RWPE2 (cell line): Measurements from ENCODE around the gene PARD6G.

ENCODE experiments used
- ATAC-seq: fragments of 200-7000 bp; cut with Tn5 transposase; 3 replicates; pipeline ENCODE4 v1.9.1; 2021; ENCODE audit warnings: low read depth
- DNase-seq: peaks from one replicate; pipeline ENCODE4 v3.0.0-alpha.2; 2020; ENCODE audit warnings: low spot score
- H3K27ac ChIP-seq: fragments of 450-650 bp; 2 replicates; pipeline ENCODE4 v1.5.1; 2017; ENCODE audit warnings: mild to moderate bottlenecking; ENCODE audit not compliant: poor library complexity, severe bottlenecking
- H3K27me3 ChIP-seq: fragments of 250-450 bp; sonication (Bioruptor Pico); 2 replicates; pipeline ENCODE4 v1.5.1; 2021; ENCODE audit warnings: mild to moderate bottlenecking, moderate library complexity; ENCODE audit not compliant: insufficient read depth, poor library complexity, severe bottlenecking
- H3K36me3 ChIP-seq: fragments of 250-450 bp; sonication (Bioruptor Pico); 2 replicates; pipeline ENCODE4 v1.5.1; 2020; ENCODE audit warnings: low read depth, mild to moderate bottlenecking, moderate library complexity
- H3K4me1 ChIP-seq: fragments of 250-450 bp; sonication (Bioruptor Pico); 2 replicates; pipeline ENCODE4 v1.5.1; 2021; ENCODE audit warnings: mild to moderate bottlenecking, moderate library complexity; ENCODE audit not compliant: insufficient read depth, poor library complexity, severe bottlenecking
- H3K4me3 ChIP-seq: fragments of 250-450 bp; sonication (Bioruptor Pico); 2 replicates; pipeline ENCODE4 v1.5.1; 2021; ENCODE audit warnings: mild to moderate bottlenecking, moderate library complexity; ENCODE audit not compliant: severe bottlenecking
- H3K9me3 ChIP-seq: fragments of 250-450 bp; sonication (Bioruptor Pico); 2 replicates; pipeline ENCODE4 v1.5.1; 2021; ENCODE audit warnings: mild to moderate bottlenecking, moderate library complexity; ENCODE audit not compliant: severe bottlenecking
- CTCF ChIP-seq: fragments of 450-650 bp; IDR thresholded peaks from one replicate; pipeline ENCODE4 v1.5.1; 2017; ENCODE audit warnings: mild to moderate bottlenecking, moderate library complexity; ENCODE audit not compliant: poor library complexity, severe bottlenecking

PARD6G gene

DNA sequence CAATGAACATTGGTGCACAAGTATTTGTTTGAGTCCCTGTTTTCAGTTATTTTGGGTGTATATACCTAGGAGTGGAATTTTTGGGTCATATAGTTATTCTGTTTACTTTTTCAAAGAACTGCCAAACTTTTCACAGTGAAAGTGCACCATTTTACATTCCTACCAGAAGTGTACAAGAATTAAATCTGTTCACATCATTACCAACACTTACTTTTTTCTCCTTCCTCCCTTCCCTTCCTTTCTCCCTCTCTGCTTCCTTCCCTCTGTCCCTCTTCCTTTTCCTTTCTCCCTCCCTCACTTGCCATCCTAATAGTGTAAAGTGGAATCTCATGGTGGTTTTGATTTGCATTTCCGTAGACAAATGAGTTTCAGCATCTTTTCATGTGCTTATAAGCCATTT lies 126.4 kb downstream of the PARD6G start:
- Histone ChIP-seq H3K9me3 (no peaks in the 10 kb centered on the region), H3K4me1 (peaks cover 7% of the 10 kb centered on the region), H3K27ac (no peak overlapping the region), H3K4me3 (no peak overlapping the region), H3K27me3 (no peaks in the 10 kb centered on the region), H3K36me3 (peaks cover 47% of the 10 kb centered on the region)
- ATAC-seq = no peak
- no peak for DNase-seq
- TF ChIP-seq CTCF = no peak

- Histone ChIP-seq H3K4me1 (peaks cover 3% of the 10 kb centered on the region), H3K4me3 (no peak overlapping the region), H3K9me3 (no peaks in the 10 kb centered on the region), H3K27ac (no peak overlapping the region), H3K27me3 (no peaks in the 10 kb centered on the region), H3K36me3 (peaks cover 42% of the 10 kb centered on the region)
- DNase-seq = no peak
- no peak for ATAC-seq
- TF ChIP-seq CTCF = no peak
Observed at GRCh38 chr18:80119111-80119510, 128.2 kb downstream of the PARD6G start.

GRCh38 chr18:80115035-80115434 lies 132.3 kb downstream of the PARD6G start:
- H3K4me3 ChIP-seq = no peak overlapping the region
- ATAC-seq = no peak
- H3K9me3 ChIP-seq = no peaks in the 10 kb centered on the region
- peaks cover 53% of the 10 kb centered on the region for H3K36me3 ChIP-seq
- no peak for TF ChIP-seq CTCF
- H3K27me3 ChIP-seq = no peaks in the 10 kb centered on the region
- no peak overlapping the region for H3K27ac ChIP-seq
- peaks cover 8% of the 10 kb centered on the region for H3K4me1 ChIP-seq
- DNase-seq = no peak

GRCh38 chr18:80112624-80113248 lies 134.6 kb downstream of the PARD6G start:
- Histone ChIP-seq H3K4me1 (peaks cover 8% of the 10 kb centered on the region), H3K27ac (no peak overlapping the region), H3K4me3 (no peak overlapping the region), H3K9me3 (no peaks in the 10 kb centered on the region), H3K27me3 (no peaks in the 10 kb centered on the region), H3K36me3 (peaks cover 31% of the 10 kb centered on the region)
- DNase-seq = no peak
- ATAC-seq = no peak
- no peak for TF ChIP-seq CTCF

DNA sequence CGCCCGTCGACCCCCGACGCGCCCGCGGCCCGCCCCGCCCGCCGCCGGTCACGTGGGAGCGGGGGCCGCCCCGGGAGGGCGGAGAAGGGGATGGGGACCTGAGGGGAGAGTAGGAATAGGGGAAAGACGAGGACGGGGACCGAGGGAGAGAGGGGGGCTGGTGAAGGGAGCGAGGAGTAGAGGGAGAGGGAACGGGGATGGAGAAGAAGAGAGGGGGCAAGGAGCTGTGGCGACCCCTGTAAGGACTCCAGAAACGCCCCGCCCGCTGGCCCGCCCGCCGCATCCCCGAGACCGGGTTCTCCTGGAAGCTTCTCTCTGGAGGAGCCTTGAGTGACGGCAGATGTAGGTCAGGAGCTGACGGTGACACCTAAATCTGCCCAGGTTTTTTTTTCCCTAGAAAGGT lies 137.6 kb downstream of the PARD6G start:
- H3K36me3 ChIP-seq = peaks cover 19% of the 10 kb centered on the region
- H3K27me3 ChIP-seq = no peaks in the 10 kb centered on the region
- H3K27ac ChIP-seq = peak overlapping the region; percentile 78
- H3K9me3 ChIP-seq = no peaks in the 10 kb centered on the region
- peak overlapping the region; percentile 96 for H3K4me3 ChIP-seq
- ATAC-seq = peak; percentile 37; the same call in 2 of the 3 replicates
- no peak for TF ChIP-seq CTCF
- H3K4me1 ChIP-seq = peaks cover 8% of the 10 kb centered on the region
- no peak for DNase-seq
